SKM-1 treated with dmso at 0.1 percent for 144 hours (cell line): ENCODE measurements around the gene OTOG.
"Not testable (repeated sequence)": the region's sequence is repeated elsewhere in the genome, so short reads cannot be mapped to it uniquely, and the experiment has no call there.

ENCODE experiments used
- DNase-seq: peaks from one replicate; lab custom pipeline; 2025; ENCODE audit not compliant: unreplicated experiment; lab: John Stamatoyannopoulos, UW

OTOG gene

DNA sequence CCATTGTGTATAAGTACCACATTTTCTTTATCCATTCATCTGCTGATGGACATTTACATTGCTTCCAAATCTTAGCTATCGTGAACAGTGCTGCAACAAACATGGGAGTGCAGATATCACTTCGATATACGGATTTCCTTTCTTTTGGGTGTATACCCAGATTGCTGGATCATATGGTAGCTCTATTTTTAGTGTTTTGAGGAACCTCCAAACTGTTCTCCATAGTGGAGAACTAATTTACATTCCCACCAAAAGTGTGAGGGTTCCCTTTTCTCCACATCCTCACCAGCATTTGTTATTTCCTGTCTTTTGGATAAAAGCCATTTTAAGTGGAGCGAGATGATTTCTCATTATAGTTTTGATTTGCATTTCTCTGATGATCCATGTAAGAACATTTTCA is 75.7 kb downstream of the OTOG start:
- DNase-seq = not testable (repeated sequence)

DNA sequence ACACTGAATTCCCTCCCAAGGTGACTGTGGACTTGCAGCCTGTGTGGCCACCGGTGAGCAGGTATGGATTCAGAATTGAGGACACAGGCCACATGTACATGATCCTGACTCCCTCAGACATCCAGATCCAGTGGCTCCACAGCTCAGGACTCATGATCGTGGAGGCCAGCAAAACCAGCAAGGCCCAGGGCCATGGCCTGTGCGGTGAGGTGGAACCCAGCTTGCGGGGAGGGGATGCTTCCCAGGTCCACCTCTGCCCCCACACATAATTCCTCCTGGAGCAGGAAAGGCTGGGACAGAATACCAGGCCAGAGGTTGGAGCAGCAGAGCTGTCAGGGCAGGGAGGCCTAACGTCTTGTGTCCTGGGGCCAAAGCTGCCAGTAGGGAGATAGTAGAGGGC is 82.1 kb downstream of the OTOG start:
- no peak for DNase-seq

DNA sequence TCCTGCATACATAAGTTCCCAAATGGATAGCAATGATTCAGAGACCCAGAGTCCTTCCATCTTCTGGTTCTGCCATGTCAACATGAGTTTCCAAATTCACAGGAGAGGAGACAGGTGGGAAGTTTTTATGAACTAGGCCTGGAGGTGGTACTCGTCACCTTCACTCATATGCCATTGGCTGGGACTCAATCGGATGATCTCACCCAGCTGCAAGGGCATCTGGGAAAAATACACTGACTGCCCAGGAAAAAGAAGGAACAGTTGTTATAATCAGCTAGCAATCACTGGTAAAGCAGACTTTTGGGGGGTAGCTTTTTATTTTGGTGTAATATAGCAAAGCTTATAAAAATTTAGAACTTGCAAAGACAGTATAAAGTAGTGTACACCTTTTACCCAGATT is 83.9 kb downstream of the OTOG start:
- DNase-seq = no peak

DNA sequence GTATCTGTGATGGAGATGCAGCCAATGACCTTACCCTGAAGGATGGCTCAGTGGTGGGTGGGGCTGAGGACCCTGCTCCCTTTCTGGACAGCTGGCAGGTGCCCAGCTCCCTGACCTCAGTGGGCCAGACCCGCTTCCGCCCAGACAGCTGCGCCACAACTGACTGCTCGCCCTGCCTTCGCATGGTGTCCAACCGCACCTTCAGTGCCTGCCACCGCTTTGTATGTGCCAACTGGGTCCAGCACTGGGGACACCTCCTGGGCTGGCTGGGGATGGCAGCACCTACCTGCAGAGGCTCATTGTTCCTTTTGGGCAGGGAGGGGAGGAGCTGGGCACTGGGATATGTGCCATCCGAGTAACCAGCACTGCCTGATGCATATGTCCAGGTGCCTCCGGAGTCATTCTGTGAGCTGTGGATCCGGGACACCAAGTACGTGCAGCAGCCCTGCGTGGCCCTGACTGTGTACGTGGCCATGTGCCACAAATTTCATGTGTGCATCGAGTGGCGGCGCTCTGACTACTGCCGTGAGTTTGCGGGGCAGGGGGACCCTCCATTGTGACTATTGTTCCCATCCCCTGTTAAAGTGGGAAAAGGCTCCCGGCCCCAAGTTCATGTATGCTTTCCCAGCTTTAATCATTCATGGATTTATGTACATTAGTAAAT is 84.8 kb downstream of the OTOG start:
- no peak for DNase-seq

DNA sequence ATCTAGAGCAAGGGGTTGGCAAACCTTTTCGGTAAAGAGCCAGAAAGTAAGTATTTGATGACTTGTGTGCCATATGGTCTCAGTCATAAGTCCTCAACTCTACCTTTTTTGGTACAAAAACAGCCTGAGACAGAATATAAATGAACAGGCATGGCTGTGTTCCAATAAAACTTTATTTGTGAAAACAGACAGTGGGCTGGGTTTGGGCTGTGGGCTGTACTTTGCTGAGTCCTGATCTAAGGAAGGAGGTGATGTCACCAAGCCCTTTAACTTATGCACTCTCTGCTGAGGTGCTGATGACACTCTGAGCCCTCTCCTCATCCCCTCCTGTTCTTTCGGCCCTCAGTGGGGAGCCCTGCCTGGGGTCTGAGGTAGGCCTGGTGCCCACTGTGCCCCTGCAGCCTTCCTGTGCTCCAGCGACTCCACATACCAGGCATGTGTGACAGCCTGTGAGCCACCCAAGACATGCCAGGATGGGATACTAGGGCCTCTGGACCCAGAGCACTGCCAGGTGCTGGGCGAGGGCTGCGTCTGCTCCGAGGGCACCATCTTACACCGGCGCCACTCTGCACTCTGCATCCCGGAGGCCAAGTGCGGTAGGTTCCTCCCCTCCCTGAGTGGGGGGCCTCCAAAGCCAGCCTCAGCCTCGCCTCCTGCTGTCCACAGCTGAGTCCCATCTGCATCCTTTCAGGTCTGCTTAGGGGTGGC is 86.4 kb downstream of the OTOG start:
- no peak for DNase-seq

DNA sequence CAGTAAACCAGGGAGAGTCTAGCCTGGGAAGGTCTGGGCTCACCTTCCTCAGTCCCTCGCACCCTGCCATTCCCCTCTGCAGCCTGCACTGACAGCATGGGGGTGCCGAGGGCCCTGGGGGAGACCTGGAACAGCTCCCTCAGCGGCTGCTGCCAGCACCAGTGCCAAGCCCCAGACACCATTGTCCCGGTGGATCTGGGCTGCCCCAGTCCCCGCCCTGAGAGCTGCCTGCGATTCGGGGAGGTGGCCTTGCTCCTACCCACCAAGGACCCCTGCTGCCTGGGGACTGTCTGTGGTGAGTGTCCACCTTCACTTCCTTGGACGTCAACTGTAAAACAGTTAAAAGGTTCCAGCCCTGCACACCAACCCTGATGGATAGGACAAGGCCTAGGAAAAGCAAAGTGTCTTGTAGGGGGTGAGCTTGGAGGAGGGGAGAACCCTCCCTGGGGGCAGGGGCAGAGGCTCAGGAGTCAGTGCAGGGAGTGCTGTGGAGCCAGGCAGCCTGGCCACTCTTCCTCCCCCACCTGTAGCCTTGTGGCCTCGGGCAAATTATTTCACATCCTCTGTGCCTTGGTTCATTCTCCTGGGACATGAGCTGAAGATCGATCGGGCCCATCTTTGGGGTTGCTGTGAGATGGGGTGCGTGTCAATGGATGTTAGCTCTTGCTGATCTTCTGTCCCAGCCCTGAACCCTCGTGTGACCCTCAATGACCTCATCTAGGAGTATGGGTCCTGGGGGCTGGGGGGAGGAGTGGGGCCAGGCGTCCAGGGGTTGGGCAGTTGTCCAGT is 87.1 kb downstream of the OTOG start:
- no peak for DNase-seq

DNA sequence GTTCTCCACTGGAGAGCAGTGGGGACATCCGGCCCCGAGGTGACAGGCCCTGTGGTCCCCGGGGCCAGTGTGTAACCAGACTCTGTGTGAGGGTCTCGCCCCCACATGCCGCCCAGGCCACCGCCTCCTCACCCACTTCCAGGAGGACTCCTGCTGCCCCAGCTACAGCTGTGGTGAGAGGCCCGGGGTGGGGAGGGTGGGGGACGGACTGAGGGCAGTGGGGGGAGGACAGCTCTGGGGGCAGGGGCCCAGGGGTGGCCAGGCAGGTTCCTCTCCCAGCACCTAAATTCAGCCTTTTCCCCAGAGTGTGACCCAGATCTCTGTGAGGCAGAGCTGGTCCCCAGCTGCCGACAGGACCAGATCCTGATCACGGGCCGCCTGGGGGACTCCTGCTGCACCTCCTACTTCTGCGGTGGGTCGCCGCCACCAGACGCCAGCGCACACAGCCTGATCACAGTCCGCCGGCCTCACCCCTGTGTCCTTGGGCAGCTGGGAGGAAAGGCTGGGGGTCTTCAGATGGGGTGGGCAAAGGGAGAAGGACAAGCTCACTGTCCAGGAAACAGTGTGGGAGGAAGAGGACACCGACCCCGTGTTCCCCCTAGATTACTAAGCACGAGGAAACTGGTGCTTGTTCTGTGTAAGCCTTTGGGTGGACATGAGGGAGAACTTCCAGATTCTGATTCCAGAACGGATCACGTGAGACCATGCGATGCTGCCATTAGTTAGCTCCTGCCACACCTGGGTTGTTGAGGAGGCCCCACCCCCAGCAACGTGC is 87.9 kb downstream of the OTOG start:
- no peak for DNase-seq

DNA sequence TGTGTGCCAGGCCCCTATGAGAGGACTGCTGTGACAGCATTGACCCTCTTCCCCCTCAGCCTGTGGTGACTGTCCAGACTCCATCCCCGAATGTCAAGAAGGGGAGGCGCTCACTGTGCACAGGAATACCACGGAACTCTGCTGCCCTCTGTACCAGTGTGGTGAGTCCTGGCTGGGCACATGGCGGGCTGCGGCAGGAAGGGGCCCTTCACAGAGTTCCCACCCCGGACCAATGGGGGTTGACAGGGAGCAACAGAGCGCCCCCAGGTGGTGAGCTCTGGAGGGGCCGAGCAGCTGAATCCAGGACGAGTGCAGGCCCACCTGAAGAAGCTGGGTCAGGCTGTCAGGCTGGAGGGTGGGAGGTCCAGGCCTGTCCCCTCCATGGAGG is 88.5 kb downstream of the OTOG start:
- DNase-seq = no peak

DNA sequence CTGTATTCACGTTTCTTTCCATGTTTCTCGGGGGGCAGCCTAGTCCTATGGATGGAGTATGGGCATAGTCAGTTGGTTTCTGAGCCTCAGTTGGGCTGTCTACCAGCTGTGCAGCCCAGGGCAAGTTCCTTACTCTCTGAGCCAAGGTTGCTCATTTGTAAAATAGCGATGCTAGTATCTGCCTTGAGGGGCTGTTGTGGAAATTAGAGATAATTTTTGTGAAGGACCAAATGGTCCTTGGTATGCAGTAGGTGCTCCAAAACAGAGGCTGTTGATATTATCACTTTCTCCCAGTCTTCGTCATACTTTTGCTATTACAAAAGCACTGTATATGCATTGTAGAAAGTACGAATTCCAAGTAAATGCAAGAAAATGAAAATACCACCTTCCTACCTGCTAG is 89.7 kb downstream of the OTOG start:
- DNase-seq = no peak

DNA sequence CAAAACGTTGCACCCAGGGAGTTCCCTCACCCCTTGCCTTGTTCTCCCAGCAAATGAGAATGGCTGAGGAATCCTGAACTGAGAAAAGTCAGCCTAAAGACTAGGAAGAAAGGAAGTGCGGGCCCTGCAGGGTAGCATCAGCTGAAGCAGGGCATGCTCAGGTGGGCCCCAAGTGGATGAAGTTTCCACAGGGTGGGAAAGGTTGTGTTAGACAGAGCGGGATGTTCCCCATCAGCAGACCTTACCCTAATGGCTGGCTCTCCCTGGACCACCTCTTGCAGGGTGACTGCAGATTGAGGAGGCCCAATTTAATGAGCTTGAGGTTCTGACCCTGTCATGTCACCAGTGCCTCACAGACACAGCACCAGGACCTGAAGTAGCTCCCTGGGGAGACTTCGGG is 90.8 kb downstream of the OTOG start:
- DNase-seq = no peak

DNA sequence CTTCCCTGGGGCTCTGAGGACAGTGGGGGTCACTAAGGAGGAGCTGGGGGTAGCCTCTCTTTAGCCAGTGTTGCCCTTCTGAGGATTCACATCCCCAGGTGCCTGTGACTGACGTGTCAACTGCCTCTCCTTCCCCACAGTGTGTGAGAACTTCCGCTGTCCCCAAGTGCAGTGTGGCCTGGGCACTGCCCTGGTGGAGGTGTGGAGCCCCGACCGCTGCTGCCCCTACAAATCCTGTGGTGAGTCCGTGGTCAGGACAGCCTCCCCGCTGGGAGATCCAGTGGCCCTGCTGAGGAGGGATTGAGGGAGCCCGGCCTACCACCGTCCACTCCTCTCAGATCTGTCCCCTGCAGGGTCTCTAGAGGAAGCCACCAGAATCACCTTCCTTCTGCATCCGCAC is 91.3 kb downstream of the OTOG start:
- no peak for DNase-seq

DNA sequence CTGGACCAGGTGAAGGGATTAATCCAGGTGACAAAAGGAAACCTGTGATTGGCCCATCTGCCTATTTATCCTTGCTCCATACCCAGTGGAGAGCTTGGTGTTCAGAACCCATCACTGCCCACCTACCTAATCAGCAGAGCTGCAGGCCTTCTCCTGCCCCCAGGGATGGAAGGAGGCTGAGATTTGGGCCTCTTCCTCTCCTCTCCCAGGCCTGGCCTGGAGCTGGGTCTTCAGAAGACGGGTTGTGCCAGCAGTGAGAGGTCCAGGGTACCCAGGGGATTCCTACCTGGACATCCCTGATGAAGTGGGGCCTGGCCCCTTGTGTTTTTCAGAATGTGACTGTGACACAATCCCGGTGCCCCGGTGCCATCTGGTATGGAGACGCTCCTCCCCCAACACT is 92.0 kb downstream of the OTOG start:
- DNase-seq = no peak

DNA sequence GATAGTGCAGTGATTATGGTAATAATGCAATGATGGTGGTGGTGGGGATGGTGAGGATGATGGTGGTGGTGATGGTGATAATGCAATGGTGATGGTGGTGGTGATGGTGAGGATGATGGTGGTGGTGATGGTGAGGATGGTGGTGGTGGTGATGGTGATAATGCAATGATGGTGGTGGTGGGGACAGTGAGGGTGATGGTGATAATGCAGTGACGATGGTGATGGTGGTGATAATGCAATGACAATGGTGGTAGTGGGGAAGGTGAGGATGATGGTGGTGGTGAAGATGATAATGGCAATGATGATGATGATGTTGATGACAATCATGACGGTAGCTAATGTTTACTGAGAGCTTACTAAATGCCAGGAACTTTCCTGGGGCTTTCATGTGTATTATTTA is 92.7 kb downstream of the OTOG start:
- DNase-seq = no peak

DNA sequence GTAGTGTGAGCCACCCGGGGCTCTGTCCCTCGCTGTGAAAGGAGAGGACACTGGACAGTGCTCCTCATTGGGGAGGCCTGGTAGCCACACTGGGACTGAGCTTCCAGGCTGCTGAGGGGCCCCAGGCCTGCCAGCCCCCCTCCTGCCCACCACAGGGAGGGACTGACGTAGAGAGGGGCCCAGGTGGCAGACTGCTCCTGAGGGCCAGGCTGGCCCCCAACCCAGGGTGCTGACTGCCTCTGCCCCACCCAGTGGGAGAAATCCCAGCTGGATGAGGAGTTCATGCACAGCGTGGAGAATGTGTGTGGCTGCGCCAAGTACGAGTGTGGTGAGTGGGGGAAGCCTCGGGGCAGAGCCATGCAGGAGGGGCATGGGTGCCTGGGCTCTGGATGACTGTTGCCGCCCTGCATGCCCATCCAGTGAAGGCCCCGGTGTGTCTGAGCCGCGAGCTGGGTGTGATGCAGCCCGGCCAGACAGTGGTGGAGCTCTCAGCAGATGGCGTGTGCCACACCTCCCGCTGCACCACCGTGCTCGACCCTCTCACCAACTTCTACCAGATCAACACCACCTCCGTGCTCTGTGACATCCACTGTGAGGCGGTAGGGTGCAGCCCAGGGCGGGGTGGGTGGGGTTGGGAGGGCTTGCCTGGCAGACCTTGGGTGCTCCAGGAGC is 93.6 kb downstream of the OTOG start:
- DNase-seq = no peak

DNA sequence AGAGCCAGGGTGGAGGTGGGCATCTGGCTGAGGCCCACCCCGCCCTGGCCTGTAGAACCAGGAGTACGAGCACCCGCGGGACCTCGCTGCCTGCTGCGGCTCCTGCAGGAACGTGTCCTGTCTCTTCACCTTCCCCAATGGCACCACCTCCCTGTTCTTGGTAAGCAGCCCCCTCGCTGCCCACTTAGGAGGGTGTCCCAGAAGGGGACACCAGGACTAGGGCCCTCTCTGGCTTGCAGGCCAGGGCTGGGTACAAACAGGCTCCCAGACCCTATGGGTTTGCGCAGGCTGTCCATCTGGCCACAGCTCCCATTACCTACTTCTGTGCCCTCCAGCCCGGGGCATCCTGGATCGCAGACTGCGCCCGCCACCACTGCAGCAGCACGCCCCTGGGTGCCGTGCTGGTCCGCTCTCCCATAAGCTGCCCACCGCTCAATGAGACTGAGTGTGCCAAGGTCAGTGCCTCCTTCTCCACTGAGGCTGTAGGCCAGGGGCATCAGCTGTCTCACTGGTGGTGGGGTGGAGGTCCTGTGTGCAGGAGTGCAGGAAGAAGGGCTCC is 94.8 kb downstream of the OTOG start:
- no peak for DNase-seq

DNA sequence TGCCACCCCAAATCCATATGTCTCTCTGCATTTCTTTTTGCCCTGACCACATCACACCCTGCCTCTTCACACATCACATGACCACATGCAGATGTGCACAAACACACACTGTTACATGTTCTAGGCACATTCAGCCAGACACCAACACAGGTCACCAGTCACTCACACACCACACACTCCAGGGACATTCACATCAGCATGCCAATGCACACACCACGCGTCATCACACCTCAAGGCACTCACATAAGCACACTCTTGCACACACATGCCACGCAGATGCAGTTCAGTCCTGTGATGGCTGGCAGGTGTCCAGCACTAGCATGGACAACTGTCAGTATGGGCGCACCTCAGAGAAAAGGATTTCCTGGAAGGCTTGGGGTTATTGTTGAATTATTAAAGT is 95.3 kb downstream of the OTOG start:
- no peak for DNase-seq

DNA sequence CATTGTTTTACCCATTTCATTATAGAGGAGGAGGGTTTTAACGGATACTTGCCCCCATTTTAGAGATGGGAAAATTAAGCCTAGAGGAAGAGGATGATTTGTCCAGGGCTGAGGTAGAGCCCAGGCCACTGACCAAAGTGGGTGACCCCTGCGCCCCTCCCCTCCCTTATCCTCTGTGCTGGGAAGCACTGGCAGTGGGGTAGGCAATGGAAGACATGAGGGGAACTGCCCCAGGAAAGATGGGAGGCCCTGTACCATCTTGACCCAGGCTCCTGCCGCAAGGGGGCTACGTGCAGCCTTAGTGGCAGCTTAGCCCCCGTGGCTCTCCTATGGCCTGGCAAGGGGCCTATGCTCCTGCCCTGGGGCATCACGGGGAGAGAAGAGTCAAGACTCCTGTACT is 95.9 kb downstream of the OTOG start:
- DNase-seq = no peak

DNA sequence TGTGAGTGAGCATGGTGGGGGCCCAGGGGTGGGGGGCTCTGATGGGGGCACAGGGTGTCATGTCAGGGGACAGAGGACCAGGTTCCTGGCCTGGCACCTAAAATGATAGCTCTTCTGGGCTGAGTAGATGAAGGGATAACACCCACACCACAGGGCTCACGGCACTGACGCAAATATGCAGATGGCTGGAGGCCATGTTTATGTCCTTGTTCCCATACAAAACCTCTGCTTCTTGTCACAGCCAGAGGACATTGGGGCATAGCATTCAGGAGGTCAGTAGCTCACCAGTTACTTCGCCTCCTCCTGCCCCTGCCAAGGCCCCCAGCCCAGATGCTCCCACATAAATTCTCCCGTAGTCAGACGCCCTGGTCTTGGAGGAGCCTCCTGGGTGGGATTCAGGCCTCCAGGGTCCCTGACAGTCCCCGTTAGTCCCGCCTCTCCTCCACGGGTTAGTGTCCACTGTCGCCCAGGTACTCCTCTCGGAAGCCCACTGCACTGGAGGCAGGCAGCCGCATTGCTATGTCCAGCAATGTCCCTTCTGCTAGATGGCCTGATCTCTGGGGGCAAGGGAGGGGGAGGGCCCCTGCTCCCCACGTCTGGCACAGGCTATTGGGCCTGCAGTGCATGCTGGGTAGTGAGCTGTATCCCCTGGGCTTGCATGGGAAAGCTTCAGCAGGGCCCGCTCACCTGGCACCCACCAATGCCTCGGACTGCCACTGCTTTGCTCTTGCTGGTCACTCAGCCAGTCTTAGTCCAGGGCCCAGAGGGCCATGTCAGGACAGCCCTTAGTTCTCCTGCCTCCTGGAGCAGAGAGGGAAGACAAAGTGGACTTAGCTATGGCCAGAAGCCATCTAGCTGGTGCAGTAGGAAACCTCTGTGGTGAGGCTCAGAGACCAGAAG is 96.7 kb downstream of the OTOG start:
- no peak for DNase-seq

DNA sequence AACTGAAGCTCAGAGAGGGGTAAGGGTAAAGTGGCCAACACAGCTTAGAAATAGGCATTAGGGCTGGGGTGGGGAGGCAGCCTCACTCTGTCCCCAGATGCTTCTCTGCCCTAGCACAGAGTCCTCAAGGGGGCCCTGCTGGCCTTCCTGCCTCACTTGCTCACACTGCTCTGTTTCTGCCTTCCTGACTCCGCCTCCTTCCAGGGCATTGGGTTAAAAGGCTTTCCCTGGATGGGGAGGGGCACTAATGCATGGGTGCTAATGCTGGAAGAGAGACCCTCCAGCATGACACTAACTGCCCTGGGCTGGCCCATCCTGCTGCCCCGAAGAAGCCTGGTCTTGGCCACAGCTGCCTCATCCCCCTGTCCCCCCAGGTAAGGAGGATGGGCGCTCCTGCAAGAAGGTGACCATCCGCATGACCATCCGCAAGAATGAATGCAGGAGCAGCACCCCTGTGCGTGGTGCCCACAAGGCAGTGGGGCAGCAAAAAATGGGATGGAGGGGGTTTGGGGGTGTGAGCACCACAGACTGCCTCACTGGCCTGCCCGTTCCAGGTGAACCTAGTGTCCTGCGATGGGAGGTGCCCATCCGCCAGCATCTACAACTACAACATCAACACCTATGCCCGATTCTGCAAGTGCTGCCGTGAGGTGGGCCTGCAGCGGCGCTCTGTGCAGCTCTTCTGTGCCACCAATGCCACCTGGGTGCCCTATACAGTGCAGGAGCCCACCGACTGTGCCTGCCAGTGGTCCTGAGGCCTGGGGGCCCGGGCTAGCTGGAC is 98.3 kb downstream of the OTOG start:
- DNase-seq = no peak
